GM12878 (cell line): Measurements from ENCODE around the gene MUSTN1. TPM values are rescaled to one million over a fixed set of nuclear protein-coding genes. Genes with fewer than 3 reads are reported as not detected.

ENCODE experiments used
- ATAC-seq: fragments of 200-7000 bp; cut with Tn5 transposase; 3 replicates; pipeline ENCODE4 v1.9.1; 2020; ENCODE audit warnings: mild to moderate bottlenecking, moderate library complexity
- BruUV-seq: library from RNA; stranded (reverse); fragments of 400-500 nt; replicated peaks from 2 replicates; lab custom pipeline; 2021; lab: Mats Ljungman, UMichigan
- CTCF ChIA-PET: fragments of 300-600 bp; sonication (Branson Sonifier 250); formaldehyde crosslinking; extraction: SDS; loops from one replicate; lab custom pipeline; 2021; ENCODE audit warnings: inconsistent platforms; lab: Yijun Ruan, JAX
- POLR2A ChIA-PET: fragments of 350-600 bp; formaldehyde crosslinking; extraction: SDS; loops from one replicate; lab custom pipeline; 2021; ENCODE audit warnings: inconsistent platforms; lab: Charles Lee
- RAD21 ChIA-PET: fragments of 300-600 bp; sonication (Branson Sonifier 250); formaldehyde crosslinking; loops from one replicate; lab custom pipeline; 2023; ENCODE audit warnings: antibody characterized with exemption; ENCODE audit not compliant: unreplicated experiment; lab: Charles Lee
- SMC1A ChIA-PET: fragments of 300-600 bp; sonication (Branson Sonifier 250); formaldehyde crosslinking; loops from one replicate; lab custom pipeline; 2023; ENCODE audit not compliant: unreplicated experiment, uncharacterized antibody; lab: Charles Lee
- DNase-seq: peaks from one replicate; pipeline ENCODE4 v3.0.0-alpha.2; 2011; ENCODE audit warnings: low read depth, low spot score
- FAIRE-seq: peaks from 3 replicates; lab custom pipeline; 2011; peaks lifted over from hg19 to GRCh38; lab: Jason Lieb, UNC
- H2AFZ ChIP-seq: 2 replicates; pipeline ENCODE4 v1.6.0; 2011; ENCODE audit warnings: low read depth, low read length, control low read depth; ENCODE audit not compliant: control insufficient read depth
- H3K27ac ChIP-seq: 2 replicates; pipeline ENCODE4 v1.5.1; 2011; ENCODE audit warnings: control low read depth; ENCODE audit not compliant: control insufficient read depth, insufficient read depth
- H3K27me3 ChIP-seq, 2 experiments: replicated peaks in 1 of 2; 2 replicates each; pipeline versions ENCODE4 v1.6.0 to v1.6.1; 2011; ENCODE audit warnings: low read length in 1 of 2; ENCODE audit not compliant: control insufficient read depth in 2 of 2, insufficient read depth in 2 of 2
- H3K36me3 ChIP-seq, 2 experiments: 2 replicates each; pipeline ENCODE4 v1.5.1; 2011; ENCODE audit warnings: low read length in 1 of 2; ENCODE audit not compliant: control insufficient read depth in 2 of 2, insufficient read depth in 2 of 2
- H3K4me1 ChIP-seq: 2 replicates; pipeline ENCODE4 v1.6.1; 2011; ENCODE audit warnings: mild to moderate bottlenecking, low read length, moderate library complexity, mixed read lengths; ENCODE audit not compliant: control insufficient read depth, insufficient read depth
- H3K4me2 ChIP-seq: 2 replicates; pipeline ENCODE4 v1.6.0; 2011; ENCODE audit warnings: control low read depth; ENCODE audit not compliant: control insufficient read depth, insufficient read depth
- H3K4me3 ChIP-seq: fragments of 200-600 bp; sonication (generic); 2 replicates; pipeline ENCODE4 v1.5.1; 2016
- H3K79me2 ChIP-seq: 2 replicates; pipeline ENCODE4 v1.6.0; 2011; ENCODE audit warnings: low read length; ENCODE audit not compliant: control insufficient read depth, insufficient read depth
- H3K9ac ChIP-seq: 2 replicates; pipeline ENCODE4 v1.8.0; 2011; ENCODE audit warnings: low read length, control low read depth, mixed read lengths; ENCODE audit not compliant: control insufficient read depth, insufficient read depth
- H3K9me3 ChIP-seq: replicated peaks from 3 replicates; pipeline ENCODE4 v1.5.1; 2011; ENCODE audit warnings: mild to moderate bottlenecking, low read length; ENCODE audit not compliant: control insufficient read depth, insufficient read depth
- H4K20me1 ChIP-seq: 2 replicates; pipeline ENCODE4 v1.6.0; 2011; ENCODE audit not compliant: control insufficient read depth, insufficient read depth
- CREM ChIP-seq: IDR thresholded peaks from 2 replicates; pipeline ENCODE4 v1.6.1; 2014; ENCODE audit warnings: antibody characterized with exemption, low read depth
- FOS ChIP-seq: IDR thresholded peaks from 3 replicates; pipeline ENCODE4 v1.6.1; 2011; ENCODE audit warnings: borderline replicate concordance; ENCODE audit not compliant: insufficient read length; ENCODE audit errors: extremely low read depth
- KAT2A ChIP-seq: conservative IDR thresholded peaks from 2 replicates; pipeline ENCODE4 v1.6.1; 2011; ENCODE audit warnings: low read depth, low read length; ENCODE audit not compliant: control insufficient read depth
- NR2C2 ChIP-seq: IDR thresholded peaks from 2 replicates; pipeline ENCODE4 v1.6.1; 2011; ENCODE audit warnings: borderline replicate concordance, low read depth; ENCODE audit not compliant: control insufficient read depth, insufficient read length
- ZNF622 ChIP-seq: fragments of 450-650 bp; IDR thresholded peaks from 2 replicates; pipeline ENCODE4 v1.6.1; 2017; ENCODE audit warnings: mild to moderate bottlenecking, inconsistent platforms
- WGBS: methylation state at CpG from one replicate; pipeline ENCODE4 v1.1.6; 2016; ENCODE audit warnings: low lambda C conversion rate; ENCODE audit not compliant: insufficient replicate concordance, insufficient coverage; ENCODE audit errors: missing lambda C conversion rate; 5-methylcytosine and 5-hydroxymethylcytosine counted together
- in situ Hi-C: fragments of 300-500 bp; cut with MboI; formaldehyde crosslinking; loops from 9 replicates; pipeline ENCODE4 v1.14.3; 2018; ENCODE audit warnings: mixed read lengths
- intact Hi-C: fragments of 100-400 bp; cut with micrococcal nuclease; formaldehyde crosslinking; loops from one replicate; pipeline ENCODE4 v1.14.2; 2022; ENCODE audit not compliant: unreplicated experiment
- polyA plus RNA-seq, 11 experiments: library from polyadenylated mRNA; depleted of rRNA in 4 of 11; unstranded in 6 of 11; stranded (reverse) in 5 of 11; fragments of >200 nt; fragmentation: Nextera tagmentation in 4 of 11; fragmentation: Illumina TruSeq in 1 of 11; extraction: Ambion mirVana in 4 of 11; extraction: Trizol in 1 of 11; gene quantifications; 1 replicate in 1 of 11; 2 replicates in 10 of 11; pipeline versions ENCODE4 v1.2.1 to v1.2.3, GENCODE V29; 2011 to 2016; ENCODE audit warnings: inconsistent platforms in 2 of 11, missing spikeins in 2 of 11, low read depth in 1 of 11
- total RNA-seq, 4 experiments: library from RNA; depleted of rRNA in 3 of 4; stranded (reverse); fragments of >200 nt in 3 of 4; fragmentation: Illumina TruSeq in 1 of 4; extraction: Trizol in 1 of 4; gene quantifications; 2 replicates each; pipeline versions ENCODE4 v1.2.1 to v1.2.3, GENCODE V29; 2013 to 2021
- TF ChIP-seq, protein P1 (sequence below): fragments of 450-650 bp; conservative IDR thresholded peaks from 2 replicates; pipeline ENCODE4 v1.6.1; 2017; ENCODE audit warnings: mild to moderate bottlenecking, moderate library complexity
- TF ChIP-seq, protein P2 (sequence below): fragments of 450-650 bp; formaldehyde crosslinking; IDR thresholded peaks from 2 replicates; pipeline ENCODE4 v1.5.0; 2022; ENCODE audit warnings: mild to moderate bottlenecking, missing genetic modification characterization

The MUSTN1 gene
- total and polyA plus RNA-seq, 10 of the 15 experiments (the other 5 are each of a cell fraction or from before 2014, with no cell fraction given), result 0.35 to 4.5 (median 1.2) TPM; not detected in 2

DNA sequence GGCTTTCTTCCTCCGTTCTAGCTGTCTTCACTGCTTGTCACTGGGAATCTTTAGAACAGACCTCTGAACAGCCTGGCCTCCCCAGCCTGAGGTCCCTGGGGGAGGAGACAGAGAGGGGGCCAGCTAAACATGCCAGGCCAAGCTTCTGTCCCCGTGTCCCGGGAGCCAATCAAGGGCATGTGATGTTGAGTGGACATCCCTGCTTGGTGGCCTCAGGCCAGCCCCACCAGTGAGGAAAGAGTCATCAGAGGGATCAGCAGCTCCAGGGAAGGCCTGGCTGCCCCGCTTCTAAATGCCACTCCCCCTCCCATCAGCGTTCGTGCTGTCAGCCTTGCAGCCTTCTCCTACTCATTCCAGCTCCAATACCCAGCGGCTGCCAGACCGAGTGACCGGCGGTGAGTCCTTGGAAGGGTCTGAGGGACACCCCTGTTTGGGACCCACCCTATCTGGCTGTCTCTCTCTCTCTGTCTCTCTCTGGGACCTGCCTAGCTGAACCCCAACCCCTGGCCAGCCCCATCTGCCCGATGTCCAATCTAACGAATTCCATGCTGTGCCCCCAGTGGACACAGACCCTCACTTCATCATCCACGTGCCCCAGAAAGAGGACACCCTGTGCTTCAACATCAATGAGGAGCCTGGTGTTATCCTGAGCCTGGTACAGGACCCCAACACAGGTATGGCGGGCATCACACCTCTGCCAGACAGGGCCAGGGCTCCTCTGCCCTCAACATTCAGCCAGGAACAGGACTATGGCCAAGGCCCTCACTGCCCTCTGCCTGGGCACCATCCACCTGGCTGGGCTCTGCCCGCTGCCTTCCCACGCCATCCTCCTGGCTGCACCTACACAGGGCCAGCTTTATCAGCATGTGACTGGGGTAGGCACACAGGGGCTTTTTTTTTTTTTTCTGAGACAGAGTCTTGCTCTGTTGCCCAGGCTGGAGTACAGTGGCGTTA lies 46.9 kb downstream of the MUSTN1 start:
- DNase-seq, result no peak
- in situ Hi-C loops (no loop called here), intact Hi-C loops (no loop called here)
- ChIA-PET CTCF (interaction anchor here (1.1 kb wide), 1 partner anchor 33 kb away, joined by 3 read pairs; no protein-coding TSS in a partner anchor), RAD21 (no interaction called here), SMC1A (no interaction called here), POLR2A (interaction anchor here (0.7 kb wide), 1 partner anchor 82 kb away, joined by 4 read pairs; the partner anchor contains the start of gene SPCS1)
- no peaks in the 10 kb centered on the region; a peak in 1 of 4 replicates for H3K27me3 ChIP-seq
- H3K27ac ChIP-seq, result no peak overlapping the region
- 55% methylated on average over 17 of the region's 17 CpGs for WGBS
- no peak overlapping the region for H3K4me3 ChIP-seq
- H4K20me1 ChIP-seq, result no peaks in the 10 kb centered on the region
- no peaks in the 10 kb centered on the region for H3K9me3 ChIP-seq
- no peaks in the 10 kb centered on the region for H3K36me3 ChIP-seq
- no peak overlapping the region for H3K9ac ChIP-seq
- H3K4me2 ChIP-seq, result no peak overlapping the region
- no peaks in the 10 kb centered on the region for H3K4me1 ChIP-seq
- ATAC-seq, result no peak; the same call in 2 of the 3 replicates
- H3K79me2 ChIP-seq, result no peaks in the 10 kb centered on the region
- no peak overlapping the region for H2AFZ ChIP-seq
- no TSS peak for BruUV-seq
- TF ChIP-seq KAT2A (no peak), CREM (no peak), FOS (no peak), NR2C2 (no peak)
- no peak for FAIRE-seq

DNA sequence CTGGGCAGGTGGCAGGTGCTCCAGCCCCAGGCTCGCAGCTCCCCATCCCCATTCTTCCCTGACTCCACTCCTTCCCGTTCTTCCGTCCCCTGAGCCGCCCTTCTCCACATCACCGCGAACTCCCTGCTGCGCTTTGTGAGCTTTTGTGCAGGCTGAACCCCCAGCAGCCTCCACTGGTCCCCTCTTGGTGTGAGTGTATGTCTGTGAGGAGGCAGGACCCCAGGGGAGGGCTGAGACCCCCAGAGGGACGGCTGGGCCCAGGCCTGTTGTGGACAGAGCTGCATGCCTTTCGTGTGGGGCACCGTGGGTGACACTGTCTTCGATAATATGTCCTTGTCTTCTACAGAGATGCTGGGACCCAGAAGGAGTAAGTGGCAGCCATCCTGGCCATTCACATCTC lies 47.6 kb downstream of the MUSTN1 start:
- intact Hi-C loops, result no loop called here
- ChIA-PET SMC1A (no interaction called here), POLR2A (no interaction called here), RAD21 (no interaction called here), CTCF (interaction anchor here (1.1 kb wide), 1 partner anchor 34 kb away, joined by 3 read pairs; no protein-coding TSS in a partner anchor)
- no TSS peak for BruUV-seq
- Histone ChIP-seq H3K36me3 (no peaks in the 10 kb centered on the region), H3K27ac (no peak overlapping the region), H3K4me1 (no peaks in the 10 kb centered on the region), H3K4me2 (no peak overlapping the region), H3K9me3 (no peaks in the 10 kb centered on the region), H4K20me1 (no peaks in the 10 kb centered on the region), H3K4me3 (no peak overlapping the region), H3K9ac (no peak overlapping the region), H3K27me3 (no peaks in the 10 kb centered on the region; a peak in 1 of 4 replicates), H3K79me2 (no peaks in the 10 kb centered on the region), H2AFZ (no peak overlapping the region)
- 63% methylated on average over 11 of the region's 11 CpGs for WGBS
- in situ Hi-C loops, result no loop called here
- FAIRE-seq, result no peak
- DNase-seq, result no peak
- no peak for ATAC-seq
- no peak for TF ChIP-seq ZNF622
- TF ChIP-seq, protein P1, sequence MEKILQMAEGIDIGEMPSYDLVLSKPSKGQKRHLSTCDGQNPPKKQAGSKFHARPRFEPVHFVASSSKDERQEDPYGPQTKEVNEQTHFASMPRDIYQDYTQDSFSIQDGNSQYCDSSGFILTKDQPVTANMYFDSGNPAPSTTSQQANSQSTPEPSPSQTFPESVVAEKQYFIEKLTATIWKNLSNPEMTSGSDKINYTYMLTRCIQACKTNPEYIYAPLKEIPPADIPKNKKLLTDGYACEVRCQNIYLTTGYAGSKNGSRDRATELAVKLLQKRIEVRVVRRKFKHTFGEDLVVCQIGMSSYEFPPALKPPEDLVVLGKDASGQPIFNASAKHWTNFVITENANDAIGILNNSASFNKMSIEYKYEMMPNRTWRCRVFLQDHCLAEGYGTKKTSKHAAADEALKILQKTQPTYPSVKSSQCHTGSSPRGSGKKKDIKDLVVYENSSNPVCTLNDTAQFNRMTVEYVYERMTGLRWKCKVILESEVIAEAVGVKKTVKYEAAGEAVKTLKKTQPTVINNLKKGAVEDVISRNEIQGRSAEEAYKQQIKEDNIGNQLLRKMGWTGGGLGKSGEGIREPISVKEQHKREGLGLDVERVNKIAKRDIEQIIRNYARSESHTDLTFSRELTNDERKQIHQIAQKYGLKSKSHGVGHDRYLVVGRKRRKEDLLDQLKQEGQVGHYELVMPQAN, result no peak
- TF ChIP-seq, protein P2, sequence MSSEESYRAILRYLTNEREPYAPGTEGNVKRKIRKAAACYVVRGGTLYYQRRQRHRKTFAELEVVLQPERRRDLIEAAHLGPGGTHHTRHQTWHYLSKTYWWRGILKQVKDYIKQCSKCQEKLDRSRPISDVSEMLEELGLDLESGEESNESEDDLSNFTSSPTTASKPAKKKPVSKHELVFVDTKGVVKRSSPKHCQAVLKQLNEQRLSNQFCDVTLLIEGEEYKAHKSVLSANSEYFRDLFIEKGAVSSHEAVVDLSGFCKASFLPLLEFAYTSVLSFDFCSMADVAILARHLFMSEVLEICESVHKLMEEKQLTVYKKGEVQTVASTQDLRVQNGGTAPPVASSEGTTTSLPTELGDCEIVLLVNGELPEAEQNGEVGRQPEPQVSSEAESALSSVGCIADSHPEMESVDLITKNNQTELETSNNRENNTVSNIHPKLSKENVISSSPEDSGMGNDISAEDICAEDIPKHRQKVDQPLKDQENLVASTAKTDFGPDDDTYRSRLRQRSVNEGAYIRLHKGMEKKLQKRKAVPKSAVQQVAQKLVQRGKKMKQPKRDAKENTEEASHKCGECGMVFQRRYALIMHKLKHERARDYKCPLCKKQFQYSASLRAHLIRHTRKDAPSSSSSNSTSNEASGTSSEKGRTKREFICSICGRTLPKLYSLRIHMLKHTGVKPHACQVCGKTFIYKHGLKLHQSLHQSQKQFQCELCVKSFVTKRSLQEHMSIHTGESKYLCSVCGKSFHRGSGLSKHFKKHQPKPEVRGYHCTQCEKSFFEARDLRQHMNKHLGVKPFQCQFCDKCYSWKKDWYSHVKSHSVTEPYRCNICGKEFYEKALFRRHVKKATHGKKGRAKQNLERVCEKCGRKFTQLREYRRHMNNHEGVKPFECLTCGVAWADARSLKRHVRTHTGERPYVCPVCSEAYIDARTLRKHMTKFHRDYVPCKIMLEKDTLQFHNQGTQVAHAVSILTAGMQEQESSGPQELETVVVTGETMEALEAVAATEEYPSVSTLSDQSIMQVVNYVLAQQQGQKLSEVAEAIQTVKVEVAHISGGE (CRISPR knock-in tag), result no peak
